Measurements from ENCODE around the gene GFOD1. TPM values are rescaled to one million over a fixed set of nuclear protein-coding genes. Genes with fewer than 3 reads are reported as not detected.

Gene GFOD1
- total and polyA plus RNA-seq, 4 donors = 2.6 to 16.8 (median 5.0) TPM

GRCh38 chr6:13470238-13471140 lies 16.9 kb downstream of the GFOD1 start:
- Histone ChIP-seq H3K36me3 (ENCODE audit: control insufficient read depth in 4 of 4, insufficient read depth in 3 of 4, low read depth in 1 of 4, low read length in 3 of 4) (peaks cover 0 to 2% (median 0%) of the 10 kb centered on the region in 4 donors), H3K27ac (ENCODE audit: low read depth in 1 of 2, low read length in 2 of 2) (no peak overlapping the region), H3K4me1 (ENCODE audit: control insufficient read depth in 4 of 4, insufficient read depth in 4 of 4, low read length in 3 of 4) (peaks cover 2 to 15% (median 6%) of the 10 kb centered on the region in 4 donors), H3K9ac (ENCODE audit: low read depth in 1 of 2, low read length in 2 of 2) (no peak overlapping the region), H3K4me3 (ENCODE audit: low read depth in 1 of 3, low read length in 3 of 3) (no peak overlapping the region), H3K9me3 (ENCODE audit: control insufficient read depth in 4 of 4, low read length in 3 of 4) (no peaks in the 10 kb centered on the region), H3K27me3 (ENCODE audit: control insufficient read depth in 4 of 4, insufficient read depth in 4 of 4, low read length in 3 of 4) (no peaks in the 10 kb centered on the region)
- 88% methylated on average over 10 of the region's 10 CpGs for WGBS
- no peak for DNase-seq (ENCODE audit: low spot score)
- TF ChIP-seq EGR1 (IDR thresholded peaks at IDR 0.05; ENCODE audit: low read depth in 2 of 2) = no peak
- TF ChIP-seq FOXA2 (IDR thresholded peaks at IDR 0.05) = no peak
- no peak for TF ChIP-seq GABPA (IDR thresholded peaks at IDR 0.05 in 1 of 2, conservative IDR thresholded peaks at IDR 0.05 in 1 of 2)
- TF ChIP-seq CTCF (IDR thresholded peaks at IDR 0.05; ENCODE audit: low read depth, low read length, missing input control) = no peak
- TF ChIP-seq RXRA (IDR thresholded peaks at IDR 0.05) = no peak
- no peak for TF ChIP-seq RAD21 (IDR thresholded peaks at IDR 0.05)
- TF ChIP-seq ATF3 (IDR thresholded peaks at IDR 0.05) = no peak
- TF ChIP-seq NR2F2 (IDR thresholded peaks at IDR 0.05) = no peak
- TF ChIP-seq FOXA1 (IDR thresholded peaks at IDR 0.05) = no peak
- no peak for TF ChIP-seq SP1 (IDR thresholded peaks at IDR 0.05)
- TF ChIP-seq HNF4G (IDR thresholded peaks at IDR 0.05) = no peak
- TF ChIP-seq TAF1 (conservative IDR thresholded peaks at IDR 0.05) = no peak
- no peak for TF ChIP-seq ZBTB33 (IDR thresholded peaks at IDR 0.05)
- no peak for TF ChIP-seq HNF4A (conservative IDR thresholded peaks at IDR 0.05)
- no peak for TF ChIP-seq REST (IDR thresholded peaks at IDR 0.05)
